ENCODE data around the gene CCDC186. TPM values are rescaled to one million over a fixed set of nuclear protein-coding genes. Genes with fewer than 3 reads are reported as not detected.
A peak's percentile ranks its signal among the peaks of the same experiment; 100 is the strongest.

CCDC186 gene
- total and polyA plus RNA-seq, 2 of the 8 experiments (the other 6 are each of a cell fraction or from before 2014, with no cell fraction given): 3.0 to 30.3 TPM

GRCh38 chr10:114173603-114173920, 441 bp downstream of the CCDC186 start:
- CTCF ChIA-PET (ENCODE audit: partially characterized antibody): interaction anchor here (0.7 kb wide), 1 partner anchor 1291 kb away, joined by 3 read pairs; no protein-coding TSS in a partner anchor
- Histone ChIP-seq H3K79me1 (ENCODE audit: low read depth, low read length) (no peaks in the 10 kb centered on the region; the same call in 1 of the 2 replicates), H3K4me3 (ENCODE audit: extremely low read depth in 1 of 4, insufficient read depth in 2 of 4, low read depth in 3 of 4, low read length in 4 of 4) (peak overlapping the region; percentile 76 to 96 (median 94)), H3K27ac (ENCODE audit: low read depth, low read length) (peak overlapping the region; percentile 72), H3K27me3 (replicated peaks in 1 of 4; ENCODE audit: control insufficient read depth in 3 of 4, extremely low read depth in 1 of 4, insufficient read depth in 3 of 4, low read length in 3 of 4) (no peaks in the 10 kb centered on the region), H3K36me3 (ENCODE audit: control insufficient read depth in 2 of 4, insufficient read depth in 4 of 4, low read length in 3 of 4) (peaks cover 0 to 12% (median 3%) of the 10 kb centered on the region in 4 experiments; a peak in 2 of 8 replicates), H2BK5ac (ENCODE audit: low read depth, low read length) (peak overlapping the region; percentile 90), H2AK5ac (ENCODE audit: low read depth, low read length) (no peak overlapping the region), H2BK20ac (ENCODE audit: low read length) (no peak overlapping the region), H3K56ac (replicated peaks; ENCODE audit: insufficient read length, low read depth, low read length) (peak overlapping the region; percentile 94), H2BK15ac (ENCODE audit: low read length) (no peak overlapping the region; the same call in 1 of the 2 replicates), H2BK120ac (replicated peaks; ENCODE audit: low read depth, low read length) (peak overlapping the region; percentile 37), H4K5ac (ENCODE audit: insufficient read length, low read depth, low read length) (peak overlapping the region; percentile 86), H3K23ac (ENCODE audit: insufficient read length) (no peak overlapping the region), H4K20me1 (replicated peaks in 1 of 2; ENCODE audit: control insufficient read depth in 1 of 2, insufficient read depth in 2 of 2, low read length in 2 of 2) (no peaks in the 10 kb centered on the region), H2AFZ (ENCODE audit: low read length) (peak overlapping the region; percentile 54; the same call in 1 of the 2 replicates), H3K18ac (ENCODE audit: extremely low read depth, low read length) (peak overlapping the region; percentile 96), H3K23me2 (ENCODE audit: low read depth, low read length) (peaks cover 12% of the 10 kb centered on the region), H3K79me2 (ENCODE audit: control insufficient read depth in 1 of 2, insufficient read depth in 2 of 2, low read length in 2 of 2) (peaks cover 16 to 52% of the 10 kb centered on the region in 2 experiments), H3K9ac (replicated peaks in 1 of 4; ENCODE audit: extremely low read depth in 1 of 4, low read depth in 3 of 4, low read length in 3 of 4) (peak overlapping the region; percentile 82 to 92 (median 83)), H3K9me3 (ENCODE audit: insufficient read depth in 2 of 2, low read depth in 1 of 2, low read length in 1 of 2) (peaks cover 2 to 4% of the 10 kb centered on the region in 2 experiments; a peak in 3 of 4 replicates), H2BK12ac (ENCODE audit: low read depth, low read length) (peak overlapping the region; percentile 56; the same call in 1 of the 2 replicates), H3K4me1 (replicated peaks in 1 of 4; ENCODE audit: control insufficient read depth in 3 of 4, insufficient read depth in 4 of 4, low read length in 3 of 4) (peaks cover 0 to 5% (median 2%) of the 10 kb centered on the region in 4 experiments; a peak in 2 of 7 replicates), H4K8ac (ENCODE audit: extremely low read depth, insufficient read depth, low read length) (peak overlapping the region; percentile 96; the same call in 1 of the 2 replicates), H3K14ac (ENCODE audit: insufficient read length) (no peak overlapping the region), H3K4ac (replicated peaks; ENCODE audit: insufficient read length, low read depth, low read length) (no peak overlapping the region), H4K91ac (replicated peaks; ENCODE audit: insufficient read length, low read length) (peak overlapping the region; percentile 92), H3K4me2 (ENCODE audit: insufficient read depth in 1 of 2, low read depth in 2 of 2, low read length in 2 of 2) (peak overlapping the region; percentile 95 to 96)
- WGBS, 2 experiments (ENCODE audit: extremely low coverage in 1 of 2, insufficient coverage in 1 of 2, insufficient read length in 1 of 2, insufficient replicate concordance in 2 of 2, low coverage in 1 of 2, low lambda C conversion rate in 2 of 2, missing lambda C conversion rate in 1 of 2): 0% methylated on average over 23 of the region's 23 CpGs; no CpG with 5 or more reads in 1 of the 2 experiments
- DNase-seq (ENCODE audit: low read depth in 1 of 2, low spot score in 2 of 2) (no peak), FAIRE-seq (no peak)
- no peak for TF ChIP-seq TCF12 (IDR thresholded peaks at IDR 0.05; ENCODE audit: low read depth, low read length)
- TF ChIP-seq CREB1 (IDR thresholded peaks at IDR 0.05): no peak
- TF ChIP-seq JUN (IDR thresholded peaks at IDR 0.05; ENCODE audit: low read depth, low read length): no peak
- no peak for TF ChIP-seq RXRA (IDR thresholded peaks at IDR 0.05; ENCODE audit: insufficient read depth, low read depth, low read length)
- TF ChIP-seq SP4 (IDR thresholded peaks at IDR 0.05; ENCODE audit: low read length): no peak
- TF ChIP-seq YY1 (IDR thresholded peaks at IDR 0.05; ENCODE audit: low read depth, low read length): no peak
- no peak for TF ChIP-seq HDAC6 (IDR thresholded peaks at IDR 0.05; ENCODE audit: low read depth, low read length)
- no peak for TF ChIP-seq SP1 (IDR thresholded peaks at IDR 0.05; ENCODE audit: low read depth, low read length)
- no peak for TF ChIP-seq NRF1 (IDR thresholded peaks at IDR 0.05; ENCODE audit: low read depth, low read length)
- TF ChIP-seq, protein P1, sequence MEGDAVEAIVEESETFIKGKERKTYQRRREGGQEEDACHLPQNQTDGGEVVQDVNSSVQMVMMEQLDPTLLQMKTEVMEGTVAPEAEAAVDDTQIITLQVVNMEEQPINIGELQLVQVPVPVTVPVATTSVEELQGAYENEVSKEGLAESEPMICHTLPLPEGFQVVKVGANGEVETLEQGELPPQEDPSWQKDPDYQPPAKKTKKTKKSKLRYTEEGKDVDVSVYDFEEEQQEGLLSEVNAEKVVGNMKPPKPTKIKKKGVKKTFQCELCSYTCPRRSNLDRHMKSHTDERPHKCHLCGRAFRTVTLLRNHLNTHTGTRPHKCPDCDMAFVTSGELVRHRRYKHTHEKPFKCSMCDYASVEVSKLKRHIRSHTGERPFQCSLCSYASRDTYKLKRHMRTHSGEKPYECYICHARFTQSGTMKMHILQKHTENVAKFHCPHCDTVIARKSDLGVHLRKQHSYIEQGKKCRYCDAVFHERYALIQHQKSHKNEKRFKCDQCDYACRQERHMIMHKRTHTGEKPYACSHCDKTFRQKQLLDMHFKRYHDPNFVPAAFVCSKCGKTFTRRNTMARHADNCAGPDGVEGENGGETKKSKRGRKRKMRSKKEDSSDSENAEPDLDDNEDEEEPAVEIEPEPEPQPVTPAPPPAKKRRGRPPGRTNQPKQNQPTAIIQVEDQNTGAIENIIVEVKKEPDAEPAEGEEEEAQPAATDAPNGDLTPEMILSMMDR (IDR thresholded peaks at IDR 0.05; ENCODE audit: control extremely low read depth in 1 of 3, insufficient read depth in 1 of 3, low read depth in 1 of 3, low read length in 3 of 3): no peak
- no peak for TF ChIP-seq BACH1 (IDR thresholded peaks at IDR 0.05; ENCODE audit: low read length)
- no peak for TF ChIP-seq ATF3 (IDR thresholded peaks at IDR 0.05; ENCODE audit: insufficient read depth, low read depth, low read length)
- POLR2A ChIA-PET (ENCODE audit: partially characterized antibody): no interaction called here
